ENCODE data around the gene SP4. TPM values are rescaled to one million over a fixed set of nuclear protein-coding genes. Genes with fewer than 3 reads are reported as not detected.

SP4 gene
- total RNA-seq, 2 experiments from 2014 or later, result 18.4 to 19.0 TPM

- H3K9me3 Mint-ChIP-seq, result peaks cover 21% of the 10 kb centered on the region
- DNase-seq, result no peak
- H3K27ac Mint-ChIP-seq, result no peak overlapping the region
- peaks cover 39% of the 10 kb centered on the region for H3K4me1 Mint-ChIP-seq (ENCODE audit: low read depth)
- ChIA-PET CTCF (interaction anchor here (1.2 kb wide), 1 partner anchor 546 kb away, joined by 7 read pairs; no protein-coding TSS in a partner anchor), POLR2A (no interaction called here)
- H3K4me3 Mint-ChIP-seq, result no peak overlapping the region
- H3K27me3 Mint-ChIP-seq, result no peaks in the 10 kb centered on the region
- peaks cover 61% of the 10 kb centered on the region for H3K36me3 Mint-ChIP-seq
- intact Hi-C loops (cut with micrococcal nuclease), result no loop called here
Measured at GRCh38 chr7:21450941-21451340, 23.1 kb downstream of the SP4 start.

DNA sequence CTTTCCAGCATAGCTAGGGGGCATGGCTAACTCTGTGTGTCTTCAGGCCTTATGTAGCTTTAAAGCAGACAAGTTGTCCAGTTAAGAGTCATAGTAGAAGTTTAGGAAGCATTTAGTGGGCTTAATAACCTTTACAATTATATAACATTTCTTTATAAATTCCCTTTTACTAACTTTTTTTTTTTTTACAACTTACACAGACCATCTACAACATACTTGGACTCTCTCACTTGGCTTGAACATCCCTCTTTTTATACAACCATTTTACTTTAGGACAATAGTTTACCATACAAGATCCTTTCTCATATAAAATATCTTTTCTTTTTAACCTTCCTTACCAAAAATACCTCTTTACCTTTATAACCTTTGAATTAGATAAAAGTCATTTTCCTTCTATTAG, 26.3 kb downstream of the SP4 start:
- Mint-ChIP-seq H3K4me3 (no peak overlapping the region), H3K9me3 (peaks cover 21% of the 10 kb centered on the region), H3K27me3 (no peaks in the 10 kb centered on the region), H3K4me1 (ENCODE audit: low read depth) (peaks cover 19% of the 10 kb centered on the region), H3K36me3 (peaks cover 61% of the 10 kb centered on the region), H3K27ac (no peak overlapping the region)
- ChIA-PET CTCF (no interaction called here), POLR2A (interaction anchor here (0.6 kb wide), 1 partner anchor 34 kb away, joined by 3 read pairs; no protein-coding TSS in a partner anchor)
- intact Hi-C loops (cut with micrococcal nuclease), result no loop called here
- no peak for DNase-seq

- Mint-ChIP-seq H3K9me3 (peaks cover 24% of the 10 kb centered on the region), H3K27ac (no peak overlapping the region), H3K4me3 (no peak overlapping the region), H3K4me1 (ENCODE audit: low read depth) (peaks cover 16% of the 10 kb centered on the region), H3K36me3 (peaks cover 65% of the 10 kb centered on the region), H3K27me3 (no peaks in the 10 kb centered on the region)
- CTCF ChIA-PET, result no interaction called here
- intact Hi-C loops (cut with micrococcal nuclease), result no loop called here
- DNase-seq, result no peak
- POLR2A ChIA-PET, result no interaction called here
Measured at GRCh38 chr7:21454906-21455305, 27.0 kb downstream of the SP4 start.

GRCh38 chr7:21461282-21461681, 33.4 kb downstream of the SP4 start:
- H3K36me3 Mint-ChIP-seq, result peaks cover 18% of the 10 kb centered on the region
- no peak for DNase-seq
- ChIA-PET CTCF (no interaction called here), POLR2A (no interaction called here)
- peaks cover 7% of the 10 kb centered on the region for H3K9me3 Mint-ChIP-seq
- H3K4me3 Mint-ChIP-seq, result no peak overlapping the region
- H3K27me3 Mint-ChIP-seq, result no peaks in the 10 kb centered on the region
- H3K4me1 Mint-ChIP-seq (ENCODE audit: low read depth), result peaks cover 14% of the 10 kb centered on the region
- intact Hi-C loops (cut with micrococcal nuclease), result no loop called here
- no peak overlapping the region for H3K27ac Mint-ChIP-seq

DNA sequence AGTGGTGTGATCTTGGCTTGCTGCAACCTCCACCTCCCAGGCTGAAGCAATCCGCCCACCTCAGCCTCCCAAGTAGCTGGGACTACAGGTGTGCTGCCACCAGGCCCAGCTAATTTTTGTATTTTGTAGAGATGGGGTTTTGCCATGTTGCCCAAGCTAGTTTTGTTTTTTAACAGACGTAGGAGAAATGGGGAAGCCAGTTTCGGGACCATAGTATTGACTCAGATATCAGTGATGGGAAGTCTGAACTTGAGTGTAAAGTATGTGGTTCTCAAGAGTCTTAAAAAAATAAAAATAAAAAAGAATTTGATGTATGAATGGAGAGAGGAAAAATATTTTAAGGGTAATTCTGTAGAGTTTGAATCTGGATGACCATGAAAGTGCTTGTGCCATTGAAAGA, 34.2 kb downstream of the SP4 start:
- intact Hi-C loops (cut with micrococcal nuclease), result no loop called here
- no peak overlapping the region for H3K27ac Mint-ChIP-seq
- CTCF ChIA-PET, result no interaction called here
- no peaks in the 10 kb centered on the region for H3K27me3 Mint-ChIP-seq
- no peak overlapping the region for H3K4me3 Mint-ChIP-seq
- peaks cover 7% of the 10 kb centered on the region for H3K9me3 Mint-ChIP-seq
- POLR2A ChIA-PET, result no interaction called here
- peaks cover 19% of the 10 kb centered on the region for H3K4me1 Mint-ChIP-seq (ENCODE audit: low read depth)
- no peak for DNase-seq
- peaks cover 16% of the 10 kb centered on the region for H3K36me3 Mint-ChIP-seq

- H3K27me3 Mint-ChIP-seq, result no peaks in the 10 kb centered on the region
- peaks cover 19% of the 10 kb centered on the region for H3K36me3 Mint-ChIP-seq
- H3K27ac Mint-ChIP-seq, result no peak overlapping the region
- ChIA-PET CTCF (no interaction called here), POLR2A (no interaction called here)
- H3K4me3 Mint-ChIP-seq, result no peak overlapping the region
- intact Hi-C loops (cut with micrococcal nuclease), result no loop called here
- no peak for DNase-seq
- peaks cover 7% of the 10 kb centered on the region for H3K9me3 Mint-ChIP-seq
- H3K4me1 Mint-ChIP-seq (ENCODE audit: low read depth), result peaks cover 21% of the 10 kb centered on the region
Measured at GRCh38 chr7:21463524-21463923, 35.6 kb downstream of the SP4 start.

GRCh38 chr7:21468969-21469368, 41.1 kb downstream of the SP4 start:
- DNase-seq, result no peak
- Mint-ChIP-seq H3K4me3 (no peak overlapping the region), H3K27ac (no peak overlapping the region), H3K4me1 (ENCODE audit: low read depth) (peaks cover 15% of the 10 kb centered on the region), H3K9me3 (no peaks in the 10 kb centered on the region), H3K27me3 (no peaks in the 10 kb centered on the region), H3K36me3 (peaks cover 8% of the 10 kb centered on the region)
- POLR2A ChIA-PET, result no interaction called here
- intact Hi-C loops (cut with micrococcal nuclease), result no loop called here
- CTCF ChIA-PET, result no interaction called here

DNA sequence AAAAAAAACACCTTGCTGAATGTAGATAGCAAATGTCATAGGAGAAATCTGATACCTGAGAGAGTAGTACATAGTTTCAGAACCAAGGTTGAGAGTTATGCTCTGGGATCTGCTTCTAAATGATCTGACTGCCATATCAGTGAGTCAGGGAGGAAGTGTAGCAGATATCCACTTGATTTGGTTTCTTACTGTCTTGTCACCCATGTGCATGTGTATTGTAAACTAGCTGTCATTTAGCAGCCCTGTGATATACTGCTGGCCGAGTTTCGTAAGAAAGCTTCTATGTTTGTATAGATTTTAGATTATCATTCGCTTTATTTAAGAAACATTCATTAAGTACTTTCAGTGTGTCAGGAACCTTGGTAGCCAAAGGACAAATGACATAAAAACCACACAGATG, 42.0 kb downstream of the SP4 start:
- no peak for DNase-seq
- H3K4me3 Mint-ChIP-seq, result no peak overlapping the region
- H3K27me3 Mint-ChIP-seq, result no peaks in the 10 kb centered on the region
- peaks cover 11% of the 10 kb centered on the region for H3K36me3 Mint-ChIP-seq
- no peaks in the 10 kb centered on the region for H3K9me3 Mint-ChIP-seq
- intact Hi-C loops (cut with micrococcal nuclease), result no loop called here
- CTCF ChIA-PET, result no interaction called here
- H3K27ac Mint-ChIP-seq, result no peak overlapping the region
- POLR2A ChIA-PET, result no interaction called here
- peaks cover 15% of the 10 kb centered on the region for H3K4me1 Mint-ChIP-seq (ENCODE audit: low read depth)

- DNase-seq, result no peak
- CTCF ChIA-PET, result no interaction called here
- H3K36me3 Mint-ChIP-seq, result peaks cover 11% of the 10 kb centered on the region
- H3K27me3 Mint-ChIP-seq, result no peaks in the 10 kb centered on the region
- no peaks in the 10 kb centered on the region for H3K9me3 Mint-ChIP-seq
- peaks cover 10% of the 10 kb centered on the region for H3K4me1 Mint-ChIP-seq (ENCODE audit: low read depth)
- no peak overlapping the region for H3K27ac Mint-ChIP-seq
- no peak overlapping the region for H3K4me3 Mint-ChIP-seq
- intact Hi-C loops (cut with micrococcal nuclease), result no loop called here
- POLR2A ChIA-PET, result no interaction called here
Measured at GRCh38 chr7:21472029-21472428, 44.1 kb downstream of the SP4 start.

DNA sequence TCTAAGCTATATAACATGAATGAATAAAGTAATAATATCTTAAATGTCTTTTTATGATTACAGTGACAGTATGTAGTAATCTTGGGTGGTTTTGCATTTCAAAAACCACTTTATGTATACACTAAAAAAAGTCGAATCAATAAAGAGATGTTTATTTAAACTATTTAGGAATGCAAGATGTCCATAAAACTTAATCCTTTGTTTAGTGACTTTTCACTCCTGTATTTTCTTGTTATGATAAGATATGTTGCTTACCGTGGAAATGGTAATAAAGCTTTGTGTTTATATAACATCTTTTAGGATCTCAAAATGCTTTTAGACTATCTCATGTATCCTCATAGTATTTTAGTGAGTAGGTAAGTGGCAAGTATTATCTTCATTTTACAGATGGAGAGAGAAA, 48.5 kb downstream of the SP4 start:
- Mint-ChIP-seq H3K4me3 (no peak overlapping the region), H3K27me3 (no peaks in the 10 kb centered on the region), H3K4me1 (ENCODE audit: low read depth) (peaks cover 35% of the 10 kb centered on the region), H3K36me3 (peaks cover 31% of the 10 kb centered on the region), H3K9me3 (no peaks in the 10 kb centered on the region), H3K27ac (no peak overlapping the region)
- intact Hi-C loops (cut with micrococcal nuclease), result no loop called here
- DNase-seq, result no peak
- CTCF ChIA-PET, result no interaction called here
- POLR2A ChIA-PET, result no interaction called here

DNA sequence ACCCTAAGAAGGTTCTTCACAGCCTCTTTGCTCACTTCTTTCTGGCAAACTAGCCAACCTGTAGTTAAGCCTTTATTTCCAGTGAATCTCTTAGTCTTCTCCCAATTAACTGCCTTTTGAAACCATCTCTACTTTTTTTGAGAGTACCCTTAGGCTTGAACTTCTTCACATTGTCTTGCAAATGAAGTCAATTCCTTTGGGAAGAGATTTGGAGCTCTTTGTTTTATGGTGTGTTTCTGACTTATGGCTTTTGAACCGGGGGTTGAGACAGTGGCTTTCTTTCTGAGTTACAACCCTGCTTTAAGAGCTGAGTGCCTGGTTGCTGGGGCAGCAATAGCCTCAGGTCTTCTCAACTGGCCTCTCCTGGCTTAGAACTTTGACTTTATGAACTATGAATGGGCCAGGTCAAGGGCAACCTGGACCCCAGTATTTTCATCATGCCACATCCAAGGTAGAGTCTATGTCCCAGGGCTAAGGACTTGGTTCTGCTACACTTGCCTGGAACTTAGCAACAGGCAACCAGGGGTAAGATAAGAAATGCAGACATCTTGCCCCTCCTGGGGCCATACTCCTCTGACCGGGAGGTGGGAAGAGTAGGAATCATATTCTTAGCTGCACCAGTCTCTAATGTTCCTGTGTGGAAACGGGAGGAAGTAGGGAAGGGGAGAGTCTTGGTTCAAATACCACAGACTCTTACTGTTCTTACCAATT, 53.0 kb downstream of the SP4 start:
- no peaks in the 10 kb centered on the region for H3K27me3 Mint-ChIP-seq
- peaks cover 41% of the 10 kb centered on the region for H3K36me3 Mint-ChIP-seq
- no peaks in the 10 kb centered on the region for H3K9me3 Mint-ChIP-seq
- H3K4me3 Mint-ChIP-seq, result no peak overlapping the region
- DNase-seq, result no peak
- intact Hi-C loops (cut with micrococcal nuclease), result no loop called here
- ChIA-PET CTCF (no interaction called here), POLR2A (no interaction called here)
- no peak overlapping the region for H3K27ac Mint-ChIP-seq
- H3K4me1 Mint-ChIP-seq (ENCODE audit: low read depth), result peaks cover 35% of the 10 kb centered on the region

DNA sequence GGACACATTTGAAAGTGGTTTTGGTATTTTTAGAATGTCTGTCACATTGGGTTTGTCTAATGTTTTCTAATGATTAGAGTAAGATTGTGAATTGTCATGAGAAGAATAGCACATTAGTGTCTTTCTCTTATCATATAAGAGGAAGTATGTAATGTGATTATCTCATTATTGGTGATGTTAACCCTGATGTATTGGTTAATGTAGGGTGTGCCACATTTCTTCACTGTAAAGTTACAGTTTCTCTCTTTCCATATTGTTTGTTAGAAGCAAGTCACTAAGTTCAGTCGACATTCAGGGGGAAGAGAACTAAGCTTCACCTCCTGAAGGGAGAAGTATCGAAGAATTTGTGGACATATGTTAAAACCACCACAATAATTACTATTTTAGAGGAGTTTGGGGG, 58.6 kb downstream of the SP4 start:
- no peak for DNase-seq
- intact Hi-C loops (cut with micrococcal nuclease), result no loop called here
- Mint-ChIP-seq H3K27ac (no peak overlapping the region), H3K36me3 (peaks cover 46% of the 10 kb centered on the region), H3K27me3 (no peaks in the 10 kb centered on the region), H3K9me3 (peaks cover 4% of the 10 kb centered on the region), H3K4me1 (ENCODE audit: low read depth) (peaks cover 8% of the 10 kb centered on the region), H3K4me3 (no peak overlapping the region)
- POLR2A ChIA-PET, result no interaction called here
- CTCF ChIA-PET, result interaction anchor here (1.2 kb wide), 1 partner anchor 74 kb away, joined by 3 read pairs; no protein-coding TSS in a partner anchor

- intact Hi-C loops (cut with micrococcal nuclease), result no loop called here
Measured at GRCh38 chr7:21495731-21496130, 67.8 kb downstream of the SP4 start.

More at GRCh38 chr7:21495731-21496130, 67.8 kb downstream of the SP4 start:
- CTCF ChIA-PET, result no interaction called here
- POLR2A ChIA-PET, result no interaction called here
- Mint-ChIP-seq H3K36me3 (peaks cover 64% of the 10 kb centered on the region), H3K27ac (no peak overlapping the region), H3K4me1 (ENCODE audit: low read depth) (peaks cover 3% of the 10 kb centered on the region), H3K4me3 (no peak overlapping the region), H3K27me3 (no peaks in the 10 kb centered on the region), H3K9me3 (peaks cover 42% of the 10 kb centered on the region)
- DNase-seq, result no peak

Measured in activated CD4-positive, alpha-beta memory T cell treated with anti-CD3 and anti-CD28 coated beads for 36 hours (primary cell).